Liver (tissue), 9 donors: Measurements from ENCODE around the gene ZXDC. TPM values are rescaled to one million over a fixed set of nuclear protein-coding genes. Genes with fewer than 3 reads are reported as not detected.

Source experiments
- DNase-seq: peaks from one replicate; pipeline ENCODE4 v3.0.0-alpha.2; 2017; ENCODE audit warnings: low spot score
- H3K27ac ChIP-seq, 2 donors: one replicate each; pipeline ENCODE4 v1.7.0; 2013; ENCODE audit warnings: inconsistent platforms in 2 of 2, low read length in 2 of 2, control low read depth in 1 of 2, low read depth in 1 of 2, mild to moderate bottlenecking in 1 of 2
- H3K27me3 ChIP-seq, 4 donors: one replicate each; pipeline versions ENCODE4 v1.6.1 to v1.7.0; 2013; ENCODE audit warnings: low read length in 3 of 4, inconsistent platforms in 1 of 4, mild to moderate bottlenecking in 1 of 4, moderate library complexity in 1 of 4; ENCODE audit not compliant: control insufficient read depth in 4 of 4, insufficient read depth in 4 of 4
- H3K36me3 ChIP-seq, 4 donors: one replicate each; pipeline versions ENCODE4 v1.6.1 to v1.7.0; 2013; ENCODE audit warnings: low read length in 3 of 4, mild to moderate bottlenecking in 3 of 4, low read depth in 1 of 4, moderate library complexity in 1 of 4; ENCODE audit not compliant: control insufficient read depth in 4 of 4, insufficient read depth in 3 of 4
- H3K4me1 ChIP-seq, 4 donors: one replicate each; pipeline versions ENCODE4 v1.6.1 to v1.7.0; 2013; ENCODE audit warnings: low read length in 3 of 4, mild to moderate bottlenecking in 3 of 4, moderate library complexity in 1 of 4; ENCODE audit not compliant: control insufficient read depth in 4 of 4, insufficient read depth in 4 of 4
- H3K4me3 ChIP-seq, 3 donors: one replicate each; pipeline versions ENCODE4 v1.6.1 to v1.7.0; 2013; ENCODE audit warnings: low read length in 3 of 3, control low read depth in 1 of 3, low read depth in 1 of 3, mild to moderate bottlenecking in 1 of 3
- H3K9ac ChIP-seq, 2 donors: one replicate each; pipeline ENCODE4 v1.7.0; 2013; ENCODE audit warnings: low read length in 2 of 2, mild to moderate bottlenecking in 2 of 2, moderate library complexity in 2 of 2, control low read depth in 1 of 2, low read depth in 1 of 2
- H3K9me3 ChIP-seq, 4 donors: one replicate each; pipeline versions ENCODE4 v1.6.1 to v1.7.0; 2013; ENCODE audit warnings: low read length in 3 of 4; ENCODE audit not compliant: control insufficient read depth in 4 of 4
- ATF3 ChIP-seq: IDR thresholded peaks from 2 replicates; pipeline ENCODE4 v1.6.1; 2016; ENCODE audit warnings: antibody characterized with exemption
- CTCF ChIP-seq: fragments of 150-350 bp; IDR thresholded peaks from 2 replicates; pipeline ENCODE4 v1.5.1; 2017; ENCODE audit warnings: improper control_type of control experiment, low read depth, low read length; ENCODE audit not compliant: missing input control
- EGR1 ChIP-seq, 2 donors: IDR thresholded peaks; 2 replicates each; pipeline ENCODE4 v1.6.1; 2016 to 2018; ENCODE audit warnings: antibody characterized with exemption in 2 of 2, low read depth in 2 of 2
- FOXA1 ChIP-seq: IDR thresholded peaks from 2 replicates; pipeline ENCODE4 v1.6.1; 2016; ENCODE audit warnings: antibody characterized with exemption
- FOXA2 ChIP-seq: IDR thresholded peaks from 2 replicates; pipeline ENCODE4 v1.6.1; 2016; ENCODE audit warnings: antibody characterized with exemption
- GABPA ChIP-seq, 2 donors: IDR thresholded peaks in 1 of 2; conservative IDR thresholded peaks in 1 of 2; 2 replicates each; pipeline ENCODE4 v1.6.1; 2016; ENCODE audit warnings: antibody characterized with exemption in 2 of 2, mild to moderate bottlenecking in 1 of 2, moderate library complexity in 1 of 2
- HNF4A ChIP-seq, 2 donors: conservative IDR thresholded peaks; 2 replicates each; pipeline ENCODE4 v1.6.1; 2016; ENCODE audit warnings: antibody characterized with exemption in 2 of 2, mild to moderate bottlenecking in 2 of 2
- HNF4G ChIP-seq: IDR thresholded peaks from 2 replicates; pipeline ENCODE4 v1.6.1; 2016; ENCODE audit warnings: antibody characterized with exemption
- JUND ChIP-seq, 2 donors: IDR thresholded peaks; 2 replicates each; pipeline ENCODE4 v1.6.1; 2016; ENCODE audit warnings: antibody characterized with exemption in 2 of 2
- RAD21 ChIP-seq, 2 donors: IDR thresholded peaks; 2 replicates each; pipeline ENCODE4 v1.6.1; 2016; ENCODE audit warnings: antibody characterized with exemption in 2 of 2, mild to moderate bottlenecking in 2 of 2
- RXRA ChIP-seq, 2 donors: IDR thresholded peaks; 2 replicates each; pipeline ENCODE4 v1.6.1; 2017 to 2018; ENCODE audit warnings: antibody characterized with exemption in 2 of 2, mild to moderate bottlenecking in 1 of 2
- SP1 ChIP-seq: IDR thresholded peaks from 2 replicates; pipeline ENCODE4 v1.6.1; 2018; ENCODE audit warnings: antibody characterized with exemption, mild to moderate bottlenecking
- WGBS: extraction: QIAGEN DNeasy Blood & Tissue Kit; methylation state at CpG from one replicate; pipeline ENCODE4 v1.1.7; 2013; 5-methylcytosine and 5-hydroxymethylcytosine counted together
- polyA plus RNA-seq, 2 donors: library from polyadenylated mRNA; stranded (reverse) in 1 of 2; unstranded in 1 of 2; fragments of 200-250 nt in 1 of 2; fragments of >200 nt in 1 of 2; fragmentation: Nextera tagmentation in 1 of 2; extraction: Ambion mirVana in 1 of 2; gene quantifications; one replicate each; pipeline versions ENCODE4 v1.2.1 to v1.2.3, GENCODE V29; 2013 to 2015
- total RNA-seq, 2 donors: library from RNA; depleted of rRNA; stranded (reverse); fragments of >200 nt; gene quantifications; one replicate each; pipeline ENCODE4 v1.2.3, GENCODE V29; 2014
- TF ChIP-seq, protein P1 (sequence below): IDR thresholded peaks from 2 replicates; pipeline ENCODE4 v1.6.1; 2016; ENCODE audit warnings: antibody characterized with exemption
- TF ChIP-seq, protein P2 (sequence below): IDR thresholded peaks from 2 replicates; pipeline ENCODE4 v1.6.1; 2016; ENCODE audit warnings: antibody characterized with exemption
- TF ChIP-seq, protein P3 (sequence below): IDR thresholded peaks from 2 replicates; pipeline ENCODE4 v1.6.1; 2016; ENCODE audit warnings: antibody characterized with exemption, mild to moderate bottlenecking
- donor health status: healthy.
- donor health status: healthy.
- donor health status: healthy.
- donor health status: healthy.
- donor health status: healthy.

Gene ZXDC
- total and polyA plus RNA-seq, 4 donors = 7.0 to 42.3 (median 13.9) TPM

- Histone ChIP-seq H3K27ac (no peak overlapping the region), H3K9ac (no peak overlapping the region), H3K4me3 (no peak overlapping the region), H3K4me1 (peaks cover 3 to 16% (median 6%) of the 10 kb centered on the region in 4 donors), H3K27me3 (no peaks in the 10 kb centered on the region), H3K9me3 (no peaks in the 10 kb centered on the region), H3K36me3 (peaks cover 4 to 36% (median 18%) of the 10 kb centered on the region in 4 donors)
- TF ChIP-seq SP1 (peak; percentile 56), GABPA (IDR thresholded peaks at IDR 0.05 in 1 of 2, conservative IDR thresholded peaks at IDR 0.05 in 1 of 2) (no peak), JUND (IDR thresholded peaks at IDR 0.05) (peak in 1 of 2 donors; percentile 13), HNF4G (peak; percentile 70), HNF4A (conservative IDR thresholded peaks at IDR 0.05) (peak; percentile 96 to 97), RAD21 (IDR thresholded peaks at IDR 0.05) (peak in 1 of 2 donors; percentile 21), EGR1 (IDR thresholded peaks at IDR 0.05; ENCODE audit: low read depth in 2 of 2) (no peak), FOXA2 (no peak), CTCF (no peak), RXRA (IDR thresholded peaks at IDR 0.05) (peak; percentile 70 to 87)
- TF ChIP-seq, protein P1, sequence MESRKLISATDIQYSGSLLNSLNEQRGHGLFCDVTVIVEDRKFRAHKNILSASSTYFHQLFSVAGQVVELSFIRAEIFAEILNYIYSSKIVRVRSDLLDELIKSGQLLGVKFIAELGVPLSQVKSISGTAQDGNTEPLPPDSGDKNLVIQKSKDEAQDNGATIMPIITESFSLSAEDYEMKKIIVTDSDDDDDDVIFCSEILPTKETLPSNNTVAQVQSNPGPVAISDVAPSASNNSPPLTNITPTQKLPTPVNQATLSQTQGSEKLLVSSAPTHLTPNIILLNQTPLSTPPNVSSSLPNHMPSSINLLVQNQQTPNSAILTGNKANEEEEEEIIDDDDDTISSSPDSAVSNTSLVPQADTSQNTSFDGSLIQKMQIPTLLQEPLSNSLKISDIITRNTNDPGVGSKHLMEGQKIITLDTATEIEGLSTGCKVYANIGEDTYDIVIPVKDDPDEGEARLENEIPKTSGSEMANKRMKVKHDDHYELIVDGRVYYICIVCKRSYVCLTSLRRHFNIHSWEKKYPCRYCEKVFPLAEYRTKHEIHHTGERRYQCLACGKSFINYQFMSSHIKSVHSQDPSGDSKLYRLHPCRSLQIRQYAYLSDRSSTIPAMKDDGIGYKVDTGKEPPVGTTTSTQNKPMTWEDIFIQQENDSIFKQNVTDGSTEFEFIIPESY = no peak
- TF ChIP-seq, protein P2, sequence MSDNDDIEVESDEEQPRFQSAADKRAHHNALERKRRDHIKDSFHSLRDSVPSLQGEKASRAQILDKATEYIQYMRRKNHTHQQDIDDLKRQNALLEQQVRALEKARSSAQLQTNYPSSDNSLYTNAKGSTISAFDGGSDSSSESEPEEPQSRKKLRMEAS = no peak
- peak; percentile 33 for DNase-seq
- WGBS = 52% methylated on average over 6 of the region's 6 CpGs
Measured at GRCh38 chr3:126434264-126434590, 41.5 kb downstream of the ZXDC start.

DNA sequence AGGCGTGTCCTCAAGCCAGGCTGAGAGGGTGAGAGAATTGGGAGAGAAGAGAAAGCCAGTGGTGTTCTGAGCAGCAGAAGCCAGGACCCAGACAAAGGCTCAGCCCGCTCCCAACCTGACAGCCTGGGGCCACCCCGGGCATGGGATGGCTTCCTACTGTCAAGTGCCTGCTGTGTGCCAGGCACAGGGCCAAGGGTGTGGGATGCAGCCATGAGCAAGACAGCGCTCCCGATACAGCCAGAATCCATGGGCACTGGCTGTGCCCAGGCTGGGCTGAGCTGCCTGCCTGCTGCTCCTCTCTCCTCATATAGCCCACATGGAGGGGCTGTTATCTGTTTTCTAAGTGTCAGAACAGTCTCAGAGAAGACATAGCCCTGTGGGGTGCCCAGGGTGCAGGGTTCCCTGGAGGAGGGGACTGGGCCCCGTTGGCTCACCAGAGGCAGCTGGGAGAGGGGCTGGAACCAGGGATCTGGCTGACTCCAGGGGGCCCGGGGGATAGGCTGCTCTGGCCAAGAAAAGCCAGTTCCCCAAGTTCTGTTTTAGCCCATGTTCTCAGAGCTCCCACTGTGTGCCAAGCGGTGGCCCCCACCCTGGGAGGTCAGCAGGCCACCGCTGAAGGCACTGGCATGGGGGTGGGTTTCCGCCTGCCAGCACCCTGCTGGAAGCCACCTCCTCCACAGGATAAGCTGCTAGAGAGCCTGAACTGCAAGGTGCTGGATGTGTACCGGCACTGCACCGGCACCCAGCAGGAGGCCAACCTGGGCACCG, 42.0 kb downstream of the ZXDC start:
- Histone ChIP-seq H3K27me3 (no peaks in the 10 kb centered on the region), H3K9ac (no peak overlapping the region), H3K27ac (no peak overlapping the region), H3K4me3 (no peak overlapping the region), H3K9me3 (no peaks in the 10 kb centered on the region), H3K36me3 (peaks cover 4 to 31% (median 16%) of the 10 kb centered on the region in 4 donors), H3K4me1 (peaks cover 3 to 16% (median 6%) of the 10 kb centered on the region in 4 donors)
- WGBS = 83% methylated on average over 13 of the region's 13 CpGs
- no peak for DNase-seq
- no peak for TF ChIP-seq FOXA1
- TF ChIP-seq RAD21 (IDR thresholded peaks at IDR 0.05) = no peak
- TF ChIP-seq HNF4G = no peak
- TF ChIP-seq ATF3 = no peak
- TF ChIP-seq, protein P3, sequence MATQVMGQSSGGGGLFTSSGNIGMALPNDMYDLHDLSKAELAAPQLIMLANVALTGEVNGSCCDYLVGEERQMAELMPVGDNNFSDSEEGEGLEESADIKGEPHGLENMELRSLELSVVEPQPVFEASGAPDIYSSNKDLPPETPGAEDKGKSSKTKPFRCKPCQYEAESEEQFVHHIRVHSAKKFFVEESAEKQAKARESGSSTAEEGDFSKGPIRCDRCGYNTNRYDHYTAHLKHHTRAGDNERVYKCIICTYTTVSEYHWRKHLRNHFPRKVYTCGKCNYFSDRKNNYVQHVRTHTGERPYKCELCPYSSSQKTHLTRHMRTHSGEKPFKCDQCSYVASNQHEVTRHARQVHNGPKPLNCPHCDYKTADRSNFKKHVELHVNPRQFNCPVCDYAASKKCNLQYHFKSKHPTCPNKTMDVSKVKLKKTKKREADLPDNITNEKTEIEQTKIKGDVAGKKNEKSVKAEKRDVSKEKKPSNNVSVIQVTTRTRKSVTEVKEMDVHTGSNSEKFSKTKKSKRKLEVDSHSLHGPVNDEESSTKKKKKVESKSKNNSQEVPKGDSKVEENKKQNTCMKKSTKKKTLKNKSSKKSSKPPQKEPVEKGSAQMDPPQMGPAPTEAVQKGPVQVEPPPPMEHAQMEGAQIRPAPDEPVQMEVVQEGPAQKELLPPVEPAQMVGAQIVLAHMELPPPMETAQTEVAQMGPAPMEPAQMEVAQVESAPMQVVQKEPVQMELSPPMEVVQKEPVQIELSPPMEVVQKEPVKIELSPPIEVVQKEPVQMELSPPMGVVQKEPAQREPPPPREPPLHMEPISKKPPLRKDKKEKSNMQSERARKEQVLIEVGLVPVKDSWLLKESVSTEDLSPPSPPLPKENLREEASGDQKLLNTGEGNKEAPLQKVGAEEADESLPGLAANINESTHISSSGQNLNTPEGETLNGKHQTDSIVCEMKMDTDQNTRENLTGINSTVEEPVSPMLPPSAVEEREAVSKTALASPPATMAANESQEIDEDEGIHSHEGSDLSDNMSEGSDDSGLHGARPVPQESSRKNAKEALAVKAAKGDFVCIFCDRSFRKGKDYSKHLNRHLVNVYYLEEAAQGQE = no peak
